ENCODE data around the gene NOLC1. TPM values are rescaled to one million over a fixed set of nuclear protein-coding genes. Genes with fewer than 3 reads are reported as not detected.

Gene NOLC1
- total and polyA plus RNA-seq, 4 donors, result 11.6 to 26.3 (median 20.4) TPM

DNA sequence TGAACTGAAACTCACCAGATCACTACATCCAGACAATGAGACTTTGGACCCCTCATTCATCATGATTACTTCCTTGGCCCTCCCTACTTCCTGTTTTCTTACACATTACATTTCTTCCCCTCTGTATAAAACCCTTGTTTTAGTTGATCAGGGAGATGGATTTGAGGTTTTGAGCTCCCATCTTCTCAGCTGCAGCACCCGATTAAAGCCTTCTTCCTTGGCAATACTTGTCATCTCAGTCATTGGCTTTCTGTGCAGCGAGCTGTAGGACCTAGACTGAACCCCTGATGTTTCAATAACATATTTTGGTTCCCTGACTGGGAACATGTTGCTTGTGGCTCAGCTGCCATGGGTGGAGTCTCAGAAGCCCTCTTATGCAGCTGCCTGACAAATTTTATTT is 33.1 kb downstream of the NOLC1 start:
- no peak overlapping the region for H3K4me3 ChIP-seq (ENCODE audit: low read depth in 1 of 3, low read length in 3 of 3)
- WGBS, result 72% methylated on average over 2 of the region's 2 CpGs
- H3K9me3 ChIP-seq (ENCODE audit: control insufficient read depth in 4 of 4, low read length in 3 of 4), result no peaks in the 10 kb centered on the region
- H3K27me3 ChIP-seq (ENCODE audit: control insufficient read depth in 4 of 4, insufficient read depth in 4 of 4, low read length in 3 of 4), result no peaks in the 10 kb centered on the region
- H3K9ac ChIP-seq (ENCODE audit: low read depth in 1 of 2, low read length in 2 of 2), result no peak overlapping the region
- H3K4me1 ChIP-seq (ENCODE audit: control insufficient read depth in 4 of 4, insufficient read depth in 4 of 4, low read length in 3 of 4), result peaks cover 0 to 6% (median 3%) of the 10 kb centered on the region in 4 donors
- no peak overlapping the region for H3K27ac ChIP-seq (ENCODE audit: low read depth in 1 of 2, low read length in 2 of 2)
- TF ChIP-seq YY1 (IDR thresholded peaks at IDR 0.05), result no peak
- no peak for TF ChIP-seq NR2F2 (IDR thresholded peaks at IDR 0.05)
- TF ChIP-seq FOXA1 (IDR thresholded peaks at IDR 0.05), result no peak
- TF ChIP-seq SP1 (IDR thresholded peaks at IDR 0.05), result no peak
- no peak for TF ChIP-seq ATF3 (IDR thresholded peaks at IDR 0.05)
- no peak for TF ChIP-seq EGR1 (IDR thresholded peaks at IDR 0.05; ENCODE audit: low read depth in 2 of 2)
- no peak for TF ChIP-seq GABPA (IDR thresholded peaks at IDR 0.05 in 1 of 2, conservative IDR thresholded peaks at IDR 0.05 in 1 of 2)
- no peak for TF ChIP-seq FOXA2 (IDR thresholded peaks at IDR 0.05)
- TF ChIP-seq, protein P1, sequence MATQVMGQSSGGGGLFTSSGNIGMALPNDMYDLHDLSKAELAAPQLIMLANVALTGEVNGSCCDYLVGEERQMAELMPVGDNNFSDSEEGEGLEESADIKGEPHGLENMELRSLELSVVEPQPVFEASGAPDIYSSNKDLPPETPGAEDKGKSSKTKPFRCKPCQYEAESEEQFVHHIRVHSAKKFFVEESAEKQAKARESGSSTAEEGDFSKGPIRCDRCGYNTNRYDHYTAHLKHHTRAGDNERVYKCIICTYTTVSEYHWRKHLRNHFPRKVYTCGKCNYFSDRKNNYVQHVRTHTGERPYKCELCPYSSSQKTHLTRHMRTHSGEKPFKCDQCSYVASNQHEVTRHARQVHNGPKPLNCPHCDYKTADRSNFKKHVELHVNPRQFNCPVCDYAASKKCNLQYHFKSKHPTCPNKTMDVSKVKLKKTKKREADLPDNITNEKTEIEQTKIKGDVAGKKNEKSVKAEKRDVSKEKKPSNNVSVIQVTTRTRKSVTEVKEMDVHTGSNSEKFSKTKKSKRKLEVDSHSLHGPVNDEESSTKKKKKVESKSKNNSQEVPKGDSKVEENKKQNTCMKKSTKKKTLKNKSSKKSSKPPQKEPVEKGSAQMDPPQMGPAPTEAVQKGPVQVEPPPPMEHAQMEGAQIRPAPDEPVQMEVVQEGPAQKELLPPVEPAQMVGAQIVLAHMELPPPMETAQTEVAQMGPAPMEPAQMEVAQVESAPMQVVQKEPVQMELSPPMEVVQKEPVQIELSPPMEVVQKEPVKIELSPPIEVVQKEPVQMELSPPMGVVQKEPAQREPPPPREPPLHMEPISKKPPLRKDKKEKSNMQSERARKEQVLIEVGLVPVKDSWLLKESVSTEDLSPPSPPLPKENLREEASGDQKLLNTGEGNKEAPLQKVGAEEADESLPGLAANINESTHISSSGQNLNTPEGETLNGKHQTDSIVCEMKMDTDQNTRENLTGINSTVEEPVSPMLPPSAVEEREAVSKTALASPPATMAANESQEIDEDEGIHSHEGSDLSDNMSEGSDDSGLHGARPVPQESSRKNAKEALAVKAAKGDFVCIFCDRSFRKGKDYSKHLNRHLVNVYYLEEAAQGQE (IDR thresholded peaks at IDR 0.05), result no peak
- TF ChIP-seq, protein P2, sequence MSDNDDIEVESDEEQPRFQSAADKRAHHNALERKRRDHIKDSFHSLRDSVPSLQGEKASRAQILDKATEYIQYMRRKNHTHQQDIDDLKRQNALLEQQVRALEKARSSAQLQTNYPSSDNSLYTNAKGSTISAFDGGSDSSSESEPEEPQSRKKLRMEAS (IDR thresholded peaks at IDR 0.05), result no peak
- TF ChIP-seq TAF1 (conservative IDR thresholded peaks at IDR 0.05), result no peak
- no peak for TF ChIP-seq HNF4G (IDR thresholded peaks at IDR 0.05)
- no peak for TF ChIP-seq RAD21 (IDR thresholded peaks at IDR 0.05)
- TF ChIP-seq RXRA (IDR thresholded peaks at IDR 0.05), result no peak
- TF ChIP-seq HNF4A (conservative IDR thresholded peaks at IDR 0.05), result no peak
- TF ChIP-seq ZBTB33 (IDR thresholded peaks at IDR 0.05), result no peak
- no peak for TF ChIP-seq JUND (IDR thresholded peaks at IDR 0.05)
- no peaks in the 10 kb centered on the region for H3K36me3 ChIP-seq (ENCODE audit: control insufficient read depth in 4 of 4, insufficient read depth in 3 of 4, low read depth in 1 of 4, low read length in 3 of 4)
- DNase-seq (ENCODE audit: low spot score), result no peak

- H3K4me1 ChIP-seq (ENCODE audit: control insufficient read depth in 4 of 4, insufficient read depth in 4 of 4, low read length in 3 of 4), result peaks cover 0 to 6% (median 3%) of the 10 kb centered on the region in 4 donors
- WGBS, result 87% methylated on average over 15 of the region's 15 CpGs
- H3K27me3 ChIP-seq (ENCODE audit: control insufficient read depth in 4 of 4, insufficient read depth in 4 of 4, low read length in 3 of 4), result no peaks in the 10 kb centered on the region
- no peaks in the 10 kb centered on the region for H3K36me3 ChIP-seq (ENCODE audit: control insufficient read depth in 4 of 4, insufficient read depth in 3 of 4, low read depth in 1 of 4, low read length in 3 of 4)
- H3K9ac ChIP-seq (ENCODE audit: low read depth in 1 of 2, low read length in 2 of 2), result no peak overlapping the region
- no peak overlapping the region for H3K4me3 ChIP-seq (ENCODE audit: low read depth in 1 of 3, low read length in 3 of 3)
- no peaks in the 10 kb centered on the region for H3K9me3 ChIP-seq (ENCODE audit: control insufficient read depth in 4 of 4, low read length in 3 of 4)
- H3K27ac ChIP-seq (ENCODE audit: low read depth in 1 of 2, low read length in 2 of 2), result no peak overlapping the region
- no peak for DNase-seq (ENCODE audit: low spot score)
- TF ChIP-seq EGR1 (IDR thresholded peaks at IDR 0.05; ENCODE audit: low read depth in 2 of 2), result no peak
- TF ChIP-seq, protein P1 (IDR thresholded peaks at IDR 0.05), result no peak
- TF ChIP-seq, protein P2 (IDR thresholded peaks at IDR 0.05), result no peak
- no peak for TF ChIP-seq HNF4G (IDR thresholded peaks at IDR 0.05)
- no peak for TF ChIP-seq ZBTB33 (IDR thresholded peaks at IDR 0.05)
- TF ChIP-seq GABPA (IDR thresholded peaks at IDR 0.05 in 1 of 2, conservative IDR thresholded peaks at IDR 0.05 in 1 of 2), result no peak
Measured at GRCh38 chr10:102185811-102186527, 33.8 kb downstream of the NOLC1 start.

Measured in liver (tissue), 9 donors.